Tibial artery (tissue), 4 donors: ENCODE results near the gene KIF13A.
"Not testable (repeated sequence)": the region's sequence is repeated elsewhere in the genome, so short reads cannot be mapped to it uniquely, and the experiment has no call there.

ENCODE experiments used
- DNase-seq, 2 donors: peaks; one replicate each; pipeline ENCODE4 v3.0.0-alpha.2; 2019
- H3K27ac ChIP-seq, 2 donors: fragments of 200-600 bp; sonication (generic) in 1 of 2; 1 replicate in 1 of 2; 2 replicates in 1 of 2; pipeline ENCODE4 v1.5.1; 2018 to 2019; ENCODE audit warnings: mild to moderate bottlenecking in 1 of 2
- H3K27me3 ChIP-seq, 2 donors: fragments of 200-600 bp; sonication (generic) in 1 of 2; one replicate each; pipeline versions ENCODE4 v1.5.1 to v1.6.0; 2016 to 2019
- H3K36me3 ChIP-seq, 3 donors: fragments of 200-600 bp; sonication (generic) in 2 of 3; one replicate each; pipeline ENCODE4 v1.5.1; 2016 to 2019; ENCODE audit warnings: mild to moderate bottlenecking in 2 of 3
- H3K4me1 ChIP-seq, 4 donors: fragments of 200-600 bp; sonication (generic) in 2 of 4; 1 replicate in 3 of 4; 2 replicates in 1 of 4; pipeline ENCODE4 v1.5.1; 2016 to 2019
- H3K4me3 ChIP-seq, 2 donors: fragments of 200-600 bp; sonication (generic) in 1 of 2; 1 replicate in 1 of 2; 2 replicates in 1 of 2; pipeline ENCODE4 v1.5.1; 2018 to 2019; ENCODE audit warnings: mild to moderate bottlenecking in 2 of 2
- H3K9me3 ChIP-seq, 3 donors: fragments of 200-600 bp; sonication (generic) in 1 of 3; one replicate each; pipeline ENCODE4 v1.5.1; 2016 to 2019
- intact Hi-C: fragments of 100-400 bp; cut with DNase I; formaldehyde crosslinking; loops from one replicate; pipeline ENCODE4 v1.15.0; 2023; ENCODE audit warnings: low total_unique reads
- TF ChIP-seq, protein P1 (sequence below), 2 experiments: fragments of 200-600 bp in 1 of 2; fragments of 450-650 bp in 1 of 2; IDR thresholded peaks; one replicate each; pipeline ENCODE4 v1.5.1; 2017 to 2019; ENCODE audit warnings: antibody characterized with exemption in 2 of 2, mild to moderate bottlenecking in 1 of 2, moderate library complexity in 1 of 2

Gene KIF13A

DNA sequence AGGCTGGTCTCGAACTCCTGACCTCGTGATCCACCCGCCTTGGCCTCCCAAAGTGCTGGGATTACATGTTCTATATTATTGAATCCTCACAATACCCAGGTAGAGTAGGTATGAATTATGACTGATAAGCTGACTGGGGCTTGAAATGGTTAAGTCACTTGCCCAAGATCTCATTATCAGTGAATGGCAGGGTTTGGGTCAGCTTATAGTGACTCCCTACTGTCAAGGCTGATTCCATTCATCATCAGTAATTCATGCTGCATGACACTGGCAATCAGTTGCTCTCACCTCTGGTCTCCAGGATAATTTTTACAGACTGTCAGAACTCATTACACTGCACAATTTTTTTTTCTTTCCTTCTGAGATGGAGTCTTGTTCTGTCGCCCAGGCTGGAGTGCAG lies 127.6 kb downstream of the KIF13A start:
- peaks cover 0 to 44% (median 22%) of the 10 kb centered on the region in 4 donors for H3K4me1 ChIP-seq
- intact Hi-C loops, result loop anchor here (10.0 kb wide), 1 partner anchor 125 kb away; the partner anchor contains the start of gene KIF13A
- H3K36me3 ChIP-seq, result peaks cover 0 to 8% (median 0%) of the 10 kb centered on the region in 3 donors
- no peaks in the 10 kb centered on the region for H3K27me3 ChIP-seq
- H3K9me3 ChIP-seq, result no peaks in the 10 kb centered on the region
- H3K4me3 ChIP-seq, result no peak overlapping the region
- TF ChIP-seq, protein P1, sequence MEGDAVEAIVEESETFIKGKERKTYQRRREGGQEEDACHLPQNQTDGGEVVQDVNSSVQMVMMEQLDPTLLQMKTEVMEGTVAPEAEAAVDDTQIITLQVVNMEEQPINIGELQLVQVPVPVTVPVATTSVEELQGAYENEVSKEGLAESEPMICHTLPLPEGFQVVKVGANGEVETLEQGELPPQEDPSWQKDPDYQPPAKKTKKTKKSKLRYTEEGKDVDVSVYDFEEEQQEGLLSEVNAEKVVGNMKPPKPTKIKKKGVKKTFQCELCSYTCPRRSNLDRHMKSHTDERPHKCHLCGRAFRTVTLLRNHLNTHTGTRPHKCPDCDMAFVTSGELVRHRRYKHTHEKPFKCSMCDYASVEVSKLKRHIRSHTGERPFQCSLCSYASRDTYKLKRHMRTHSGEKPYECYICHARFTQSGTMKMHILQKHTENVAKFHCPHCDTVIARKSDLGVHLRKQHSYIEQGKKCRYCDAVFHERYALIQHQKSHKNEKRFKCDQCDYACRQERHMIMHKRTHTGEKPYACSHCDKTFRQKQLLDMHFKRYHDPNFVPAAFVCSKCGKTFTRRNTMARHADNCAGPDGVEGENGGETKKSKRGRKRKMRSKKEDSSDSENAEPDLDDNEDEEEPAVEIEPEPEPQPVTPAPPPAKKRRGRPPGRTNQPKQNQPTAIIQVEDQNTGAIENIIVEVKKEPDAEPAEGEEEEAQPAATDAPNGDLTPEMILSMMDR (IDR thresholded peaks at IDR 0.05), result no peak
- no peak for DNase-seq
- H3K27ac ChIP-seq, result no peak overlapping the region

DNA sequence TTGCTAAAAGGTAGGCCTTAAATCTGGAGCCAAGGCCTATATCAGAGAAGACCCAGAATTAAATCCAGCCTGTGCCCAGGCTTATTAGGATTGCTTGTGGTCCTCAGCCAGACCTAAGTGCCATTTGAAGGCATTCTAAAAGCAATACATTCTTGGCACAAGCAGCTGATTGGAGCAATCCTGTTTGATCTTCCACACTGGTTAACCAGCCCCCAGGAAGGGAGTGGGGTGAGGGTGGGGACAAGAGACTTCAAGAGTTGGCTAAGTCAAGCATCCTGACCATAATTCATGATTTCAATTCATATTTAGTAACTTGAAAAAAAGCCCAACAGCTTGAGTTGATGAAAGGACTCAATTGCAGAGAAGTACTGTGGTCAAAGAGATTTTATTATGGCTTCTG lies 128.9 kb downstream of the KIF13A start:
- no peak for DNase-seq
- intact Hi-C loops, result no loop called here
- H3K36me3 ChIP-seq, result peaks cover 0 to 8% (median 0%) of the 10 kb centered on the region in 3 donors
- no peaks in the 10 kb centered on the region for H3K27me3 ChIP-seq
- TF ChIP-seq, protein P1 (IDR thresholded peaks at IDR 0.05), result no peak
- no peak overlapping the region for H3K4me3 ChIP-seq
- H3K27ac ChIP-seq, result no peak overlapping the region
- peaks cover 0 to 31% (median 10%) of the 10 kb centered on the region in 4 donors for H3K4me1 ChIP-seq
- no peaks in the 10 kb centered on the region for H3K9me3 ChIP-seq

DNA sequence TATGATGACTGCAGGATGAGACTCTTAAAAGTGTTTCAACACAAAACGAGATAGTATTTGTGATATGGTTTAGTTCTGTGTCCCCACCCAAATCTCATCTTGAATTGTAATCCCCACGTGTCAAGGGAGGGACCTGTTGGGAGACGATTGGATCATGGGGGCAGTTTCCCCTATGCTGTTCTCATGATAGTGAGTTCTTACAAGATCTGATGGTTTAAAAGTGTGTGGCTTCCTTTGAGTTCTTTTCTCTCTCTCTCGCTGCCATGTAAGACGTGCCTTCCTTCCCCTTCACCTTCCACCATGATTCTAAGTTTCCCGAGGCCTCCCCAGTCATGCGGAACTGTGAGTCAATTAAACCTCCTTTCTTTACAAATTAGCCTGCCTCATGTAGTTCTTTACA lies 130.2 kb downstream of the KIF13A start:
- peaks cover 0 to 30% (median 6%) of the 10 kb centered on the region in 4 donors for H3K4me1 ChIP-seq
- intact Hi-C loops, H3K4me3 ChIP-seq, H3K36me3 ChIP-seq, H3K27me3 ChIP-seq, H3K27ac ChIP-seq, DNase-seq, H3K9me3 ChIP-seq: not testable (repeated sequence)

DNA sequence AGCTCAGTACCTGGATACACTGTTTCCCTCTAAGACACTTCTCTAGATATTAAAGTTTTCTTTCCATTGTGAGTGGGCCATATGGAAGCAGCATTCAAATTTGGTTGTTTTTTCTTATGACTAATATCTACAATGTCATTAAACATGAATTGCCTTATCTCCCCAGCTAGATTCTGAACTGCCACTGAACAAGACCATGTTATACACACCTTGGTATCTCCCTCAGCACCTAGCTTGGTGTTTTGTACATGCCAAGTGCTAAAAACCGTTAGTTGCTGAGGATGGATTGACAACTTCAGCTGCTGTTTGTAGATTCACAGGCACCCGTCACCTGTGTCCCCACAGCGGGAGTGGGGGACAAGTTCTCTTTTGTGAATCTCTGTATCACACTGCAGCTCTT lies 131.1 kb downstream of the KIF13A start:
- Histone ChIP-seq H3K9me3 (no peaks in the 10 kb centered on the region), H3K4me1 (peaks cover 0 to 38% (median 11%) of the 10 kb centered on the region in 4 donors), H3K27me3 (no peaks in the 10 kb centered on the region), H3K36me3 (peaks cover 0 to 8% (median 0%) of the 10 kb centered on the region in 3 donors), H3K27ac (no peak overlapping the region), H3K4me3 (no peak overlapping the region)
- DNase-seq, result no peak
- intact Hi-C loops, result no loop called here
- TF ChIP-seq, protein P1 (IDR thresholded peaks at IDR 0.05), result no peak

DNA sequence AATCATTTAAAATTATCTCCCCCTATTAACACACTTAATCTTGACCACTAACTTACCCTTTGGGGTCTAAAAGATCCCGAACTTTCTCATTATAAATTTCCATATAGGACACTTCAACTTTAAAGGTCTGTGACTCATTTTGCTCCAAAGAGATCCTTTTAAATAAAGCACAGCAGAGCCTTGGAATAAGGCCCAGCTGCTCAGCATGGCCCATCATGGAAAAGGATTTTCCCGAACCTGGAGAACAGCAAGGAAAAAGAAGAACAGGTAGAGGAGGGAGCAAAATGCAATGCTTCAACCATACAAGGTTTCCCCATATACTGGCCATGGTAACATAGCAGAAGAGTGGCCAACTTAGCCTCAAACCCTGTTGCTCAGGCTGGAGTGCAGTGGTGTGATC lies 132.1 kb downstream of the KIF13A start:
- Histone ChIP-seq H3K9me3 (no peaks in the 10 kb centered on the region), H3K27ac (no peak overlapping the region), H3K27me3 (no peaks in the 10 kb centered on the region), H3K4me1 (peaks cover 0 to 47% (median 14%) of the 10 kb centered on the region in 4 donors), H3K36me3 (peaks cover 0 to 13% (median 7%) of the 10 kb centered on the region in 3 donors), H3K4me3 (no peak overlapping the region)
- TF ChIP-seq, protein P1 (IDR thresholded peaks at IDR 0.05), result no peak
- intact Hi-C loops, result no loop called here
- DNase-seq, result no peak

DNA sequence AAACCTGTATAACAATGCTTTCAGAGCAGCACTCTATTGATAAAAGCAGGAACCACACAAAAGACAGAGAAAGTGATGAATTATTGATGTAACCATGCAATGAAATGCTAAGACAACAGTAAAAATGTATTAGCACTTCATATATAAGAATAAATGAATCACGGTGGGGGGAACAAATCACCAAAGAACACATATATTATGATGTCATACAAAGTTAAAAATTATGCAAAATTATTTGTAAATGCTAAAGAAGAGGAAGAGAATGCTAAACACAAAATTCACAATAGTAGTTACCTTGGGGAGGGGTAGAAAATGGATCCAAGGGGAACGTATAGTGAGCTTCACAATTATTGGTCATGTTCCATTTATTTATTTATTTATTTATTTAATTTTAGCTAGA lies 133.9 kb downstream of the KIF13A start:
- intact Hi-C loops, result no loop called here
- H3K4me3 ChIP-seq, result no peak overlapping the region

More for the DNA sequence above, 133.9 kb downstream of the KIF13A start:
- peaks cover 0 to 42% (median 13%) of the 10 kb centered on the region in 4 donors for H3K4me1 ChIP-seq
- H3K9me3 ChIP-seq, result no peaks in the 10 kb centered on the region
- H3K27me3 ChIP-seq, result no peaks in the 10 kb centered on the region
- H3K36me3 ChIP-seq, result peaks cover 18 to 30% (median 25%) of the 10 kb centered on the region in 3 donors
- TF ChIP-seq, protein P1 (IDR thresholded peaks at IDR 0.05), result no peak
- no peak for DNase-seq
- H3K27ac ChIP-seq, result no peak overlapping the region
